ENCODE results near the gene WAPL.

The WAPL gene

DNA sequence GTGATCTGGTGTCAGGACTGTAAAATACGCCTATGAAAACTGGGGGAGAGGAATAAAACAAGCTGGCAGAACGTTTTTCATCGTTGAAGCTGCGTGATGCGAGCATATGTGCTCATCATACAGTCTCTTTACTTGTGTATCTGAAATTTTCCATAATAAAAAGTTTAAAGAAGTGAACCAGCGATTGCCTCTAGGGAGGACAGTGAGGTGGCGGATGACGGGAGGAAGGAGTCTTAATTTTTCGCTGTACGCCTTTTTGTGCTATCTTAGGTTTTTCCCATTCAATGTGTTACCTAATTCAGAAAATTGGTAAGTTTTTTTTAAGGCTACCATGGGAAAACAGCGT lies 891 bp upstream of the WAPL start:
- DNase-seq (ENCODE audit: low spot score), result no peak

DNA sequence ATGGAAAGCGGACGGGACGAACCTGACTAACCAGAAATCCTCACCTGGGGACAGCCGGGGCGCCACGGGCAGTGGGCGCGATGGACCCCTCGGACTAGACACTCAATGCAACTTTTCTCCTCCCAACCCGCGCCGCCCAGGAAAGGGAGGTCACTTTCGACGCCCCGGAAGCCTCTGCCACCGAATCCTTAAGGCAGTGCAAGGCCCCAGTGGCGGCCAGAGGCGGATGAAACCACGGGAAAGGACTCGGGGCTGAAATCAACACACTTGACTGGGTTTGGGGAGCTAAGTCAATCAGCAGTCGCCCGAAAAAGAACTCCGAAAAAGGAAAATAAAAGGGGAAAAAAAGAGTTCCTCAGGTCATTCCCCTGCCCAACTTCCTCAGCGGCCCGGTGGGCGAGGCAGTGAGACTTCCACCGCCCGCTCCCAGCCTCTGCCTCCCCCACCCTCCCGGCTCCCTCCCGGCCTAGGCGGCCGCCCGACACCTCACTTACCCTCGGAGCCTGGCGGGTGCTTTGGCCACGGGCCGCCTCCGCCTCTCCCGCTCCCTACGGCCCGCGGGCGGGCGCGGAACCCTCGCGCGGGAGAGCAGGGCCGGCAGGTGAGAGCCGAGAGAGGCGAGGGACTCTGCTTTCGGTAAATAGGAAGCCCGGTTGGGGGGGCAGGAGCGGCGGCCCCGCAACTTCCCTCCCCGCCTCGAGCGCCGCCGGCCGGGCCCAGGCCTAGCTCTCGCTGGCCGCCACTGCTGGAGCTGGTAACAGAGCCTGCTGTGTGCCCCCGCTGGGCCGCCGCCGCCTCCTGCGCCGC lies 518 bp downstream of the WAPL start:
- peak; percentile 69 for DNase-seq (ENCODE audit: low spot score)

DNA sequence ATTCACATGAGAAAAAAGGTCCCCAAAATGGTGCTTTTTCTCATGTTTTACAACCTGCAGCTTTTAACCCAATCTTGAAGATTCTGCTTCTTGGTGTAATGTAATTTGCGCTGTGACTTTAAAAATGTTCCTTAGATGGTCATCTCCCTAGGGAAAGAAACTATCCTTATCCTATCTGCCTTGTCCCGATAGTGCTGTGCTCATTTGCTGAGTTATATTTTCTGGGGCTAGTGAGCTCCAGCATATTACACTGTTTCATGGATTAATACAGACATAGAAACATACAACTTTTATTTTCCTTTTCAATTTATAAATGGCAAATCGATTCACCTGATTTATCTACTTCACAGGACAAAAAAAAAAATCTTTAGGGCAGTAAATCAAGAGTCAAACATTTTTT lies 2.8 kb downstream of the WAPL start:
- DNase-seq (ENCODE audit: low spot score), result no peak

DNA sequence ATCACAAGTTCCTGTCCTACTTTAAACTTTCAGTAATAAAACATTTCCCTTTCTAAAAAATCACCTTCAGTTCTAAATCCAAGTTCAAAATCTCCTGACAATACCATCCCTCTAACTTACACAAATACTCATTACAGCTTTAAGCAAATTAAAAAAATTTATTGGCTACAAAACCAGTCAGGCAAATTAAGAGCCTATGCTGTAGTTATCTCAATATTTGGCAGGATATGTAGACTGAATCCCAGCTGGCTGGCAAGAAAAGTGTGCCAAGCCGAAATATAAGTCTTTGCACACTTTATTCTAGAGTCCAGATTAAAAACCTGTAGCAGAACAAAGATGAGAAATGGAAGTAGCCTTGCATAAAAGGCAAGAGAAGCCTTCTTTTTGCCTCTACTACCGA lies 9.5 kb downstream of the WAPL start:
- DNase-seq (ENCODE audit: low spot score), result no peak

DNA sequence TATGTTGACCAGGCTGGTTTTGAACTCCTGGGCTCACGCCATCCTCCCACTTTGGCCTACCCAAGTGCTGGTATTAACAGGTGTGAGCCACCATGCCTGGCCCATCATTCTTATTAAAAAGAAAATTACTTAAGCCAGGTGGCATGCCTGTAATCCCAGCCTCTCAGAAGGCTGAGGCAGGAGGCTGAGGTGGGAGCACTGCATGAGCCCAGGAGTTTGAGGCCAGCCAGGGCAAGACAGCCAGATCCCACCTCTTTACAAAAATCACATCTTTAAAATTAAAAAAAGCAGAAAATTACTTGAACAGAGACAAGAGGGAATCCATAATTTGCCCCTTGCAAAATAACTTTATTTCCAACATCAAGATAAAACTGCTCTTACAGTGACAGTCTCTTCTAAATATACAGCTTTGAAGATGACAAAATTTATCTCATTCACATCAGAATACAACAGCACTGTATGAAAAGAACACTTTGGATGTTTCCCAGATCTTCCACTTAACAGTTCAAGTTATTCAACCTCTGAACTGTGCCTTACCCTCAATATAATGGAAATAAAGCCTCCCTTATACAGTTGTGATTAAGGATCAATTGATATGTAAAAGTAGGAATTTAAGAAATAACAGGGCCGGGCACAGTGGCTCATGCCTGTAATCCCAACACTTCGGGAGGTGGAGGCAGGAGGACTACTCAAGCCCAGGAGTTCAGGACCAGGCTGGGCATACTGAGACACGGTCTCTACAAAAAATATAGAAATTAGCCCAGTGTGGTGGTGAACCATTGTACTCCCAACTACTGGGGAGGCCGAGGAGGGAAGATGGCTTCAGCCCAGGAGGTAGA lies 10.3 kb downstream of the WAPL start:
- no peak for DNase-seq (ENCODE audit: low spot score)

DNA sequence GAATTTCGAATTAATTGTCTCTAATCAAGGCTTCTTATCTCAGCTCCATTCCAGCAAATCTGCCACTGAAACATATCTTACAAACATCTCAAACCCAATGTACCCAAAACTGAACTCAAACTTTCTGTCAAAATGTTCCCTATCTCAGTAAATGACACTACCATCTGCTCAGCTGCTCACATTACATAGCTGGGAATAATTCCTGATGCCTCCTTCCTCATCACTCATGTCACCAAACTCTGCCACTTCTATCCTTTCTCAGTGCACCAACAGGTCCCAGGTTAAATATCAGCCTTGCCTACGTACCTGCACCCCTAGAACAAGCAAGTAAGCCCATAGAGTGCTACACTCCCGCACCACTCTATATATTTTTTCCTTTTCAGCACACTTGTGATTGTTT lies 12.4 kb downstream of the WAPL start:
- no peak for DNase-seq (ENCODE audit: low spot score)

DNA sequence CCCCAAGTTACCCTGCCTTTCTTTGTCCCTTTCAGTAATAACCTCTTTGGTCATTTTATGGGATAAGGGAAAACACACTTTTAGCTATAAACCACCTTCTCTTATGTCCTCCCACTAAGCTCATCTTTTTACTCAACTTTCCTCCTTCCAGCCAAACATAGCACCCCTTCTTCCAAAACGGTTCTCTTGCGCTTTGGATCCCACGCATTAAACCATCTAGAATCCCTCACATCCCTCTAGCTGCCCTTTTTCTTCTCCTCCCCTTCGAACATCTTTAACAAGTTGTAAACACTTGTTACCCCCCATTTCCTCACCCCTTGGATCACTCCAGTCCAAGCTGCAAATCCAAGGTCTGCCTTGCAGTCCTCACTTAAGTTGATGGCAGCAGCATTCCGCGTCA lies 13.4 kb downstream of the WAPL start:
- no peak for DNase-seq (ENCODE audit: low spot score)

DNA sequence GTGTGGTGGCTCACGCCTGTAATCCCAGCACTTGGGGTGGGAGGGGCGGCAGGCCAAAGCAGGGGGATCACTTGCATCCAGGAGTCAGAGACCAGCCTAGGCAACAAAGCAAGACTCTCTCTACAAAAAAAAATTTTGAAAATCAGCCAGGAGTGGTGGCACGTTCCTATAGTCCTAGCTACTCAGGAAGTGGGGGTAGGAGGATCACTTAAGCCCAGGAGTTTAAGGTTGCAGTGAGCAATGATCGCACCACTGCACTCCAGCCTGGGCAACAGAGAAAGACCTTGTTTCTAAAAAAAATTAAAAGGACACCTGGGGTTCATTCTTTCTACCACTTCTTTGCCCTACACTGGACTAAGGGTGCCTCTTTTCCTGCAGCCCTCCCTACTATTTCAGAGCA lies 15.1 kb downstream of the WAPL start:
- peak; percentile 49 for DNase-seq (ENCODE audit: low spot score)

DNA sequence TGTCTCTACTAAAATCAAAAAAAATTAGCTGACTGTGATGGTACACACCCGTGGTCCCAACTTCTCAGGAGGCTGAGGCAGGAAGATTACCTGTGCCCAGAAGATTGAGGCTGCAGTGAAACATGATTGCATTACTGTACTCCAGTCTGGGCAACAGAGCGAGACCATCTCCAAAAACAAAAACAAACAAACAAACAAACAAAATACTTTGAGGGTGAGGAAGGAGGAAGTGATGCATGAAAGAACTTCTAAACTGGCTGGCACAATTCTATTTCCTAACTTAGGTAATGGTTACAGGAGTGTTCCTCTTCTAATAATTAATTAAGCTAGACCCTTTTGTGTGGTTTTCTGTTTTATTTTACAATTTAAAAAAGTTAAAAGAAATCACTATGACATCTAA lies 15.5 kb downstream of the WAPL start:
- no peak for DNase-seq (ENCODE audit: low spot score)

DNA sequence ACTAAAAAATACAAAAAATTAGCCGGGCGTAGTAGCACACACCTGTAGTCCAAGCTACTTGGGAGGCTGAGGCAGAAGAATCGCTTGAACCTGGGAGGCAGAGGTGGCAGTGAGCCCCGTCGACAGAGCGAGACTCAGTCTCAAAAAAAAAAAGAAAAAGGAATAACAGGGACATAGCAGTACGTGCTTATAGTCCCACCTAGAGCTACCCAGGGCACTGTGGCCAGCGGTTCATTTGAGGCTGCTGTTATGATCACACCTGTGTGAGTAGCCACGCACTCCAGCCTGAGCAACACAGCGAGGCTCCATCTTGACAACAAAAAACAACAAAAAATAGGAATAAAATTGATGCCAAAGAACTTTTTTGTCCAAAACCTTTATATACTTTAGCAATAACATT lies 17.1 kb downstream of the WAPL start:
- DNase-seq (ENCODE audit: low spot score), result no peak

DNA sequence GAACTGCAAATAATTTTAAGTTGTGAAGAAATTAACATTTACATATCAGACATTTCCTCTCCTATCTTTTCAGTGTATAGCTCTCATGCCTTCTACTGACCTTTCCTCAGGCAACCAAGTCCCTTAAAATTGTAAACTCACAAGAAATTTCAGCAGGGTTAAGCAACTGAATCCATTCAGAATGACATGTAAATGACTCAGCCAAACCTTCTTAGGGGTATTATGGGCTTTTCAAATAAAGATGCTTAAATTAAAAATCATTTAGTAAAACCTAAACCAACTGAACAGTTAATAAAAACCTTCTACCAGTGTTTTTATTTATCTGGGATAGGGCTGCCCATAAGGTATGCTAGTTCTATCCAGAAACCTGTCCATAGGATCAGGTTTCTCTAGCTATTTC lies 20.7 kb downstream of the WAPL start:
- no peak for DNase-seq (ENCODE audit: low spot score)

DNA sequence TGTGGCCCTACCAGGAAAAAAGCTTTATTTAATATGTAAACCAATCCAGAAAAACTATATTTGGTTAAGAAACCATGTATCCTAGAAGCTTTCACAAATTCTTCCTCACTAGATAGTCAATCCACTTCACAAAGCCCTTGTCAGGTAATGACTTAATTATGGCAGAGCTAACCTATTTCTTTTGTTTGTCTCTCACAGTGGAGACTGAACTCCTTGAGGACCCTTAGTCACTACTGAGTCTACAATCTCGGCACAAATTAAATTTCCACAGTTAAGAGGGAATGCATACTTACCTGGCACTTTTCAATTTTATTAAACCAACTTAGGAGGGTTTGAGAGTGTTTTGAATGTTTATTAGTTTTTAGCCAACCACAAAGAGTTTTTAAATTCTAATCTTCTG lies 23.0 kb downstream of the WAPL start:
- DNase-seq (ENCODE audit: low spot score), result no peak

DNA sequence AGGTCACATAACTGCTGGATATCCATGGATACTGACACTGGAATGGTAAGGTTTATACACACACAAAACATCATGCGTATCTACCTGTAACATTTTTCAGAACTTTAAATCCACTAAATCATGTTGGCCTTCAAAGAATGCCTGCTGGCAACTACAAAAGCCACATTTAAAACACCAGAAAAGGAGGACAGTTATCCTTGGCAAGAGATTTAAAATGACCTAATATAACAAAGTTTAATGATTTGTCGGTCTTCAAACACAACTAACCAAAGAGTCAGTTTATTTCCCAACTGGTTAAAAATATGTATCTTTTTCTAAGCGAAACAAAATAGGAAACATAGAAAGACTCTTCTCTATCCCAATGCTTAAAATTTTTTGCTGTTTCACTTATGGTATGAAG lies 24.0 kb downstream of the WAPL start:
- DNase-seq (ENCODE audit: low spot score), result peak; percentile 25

DNA sequence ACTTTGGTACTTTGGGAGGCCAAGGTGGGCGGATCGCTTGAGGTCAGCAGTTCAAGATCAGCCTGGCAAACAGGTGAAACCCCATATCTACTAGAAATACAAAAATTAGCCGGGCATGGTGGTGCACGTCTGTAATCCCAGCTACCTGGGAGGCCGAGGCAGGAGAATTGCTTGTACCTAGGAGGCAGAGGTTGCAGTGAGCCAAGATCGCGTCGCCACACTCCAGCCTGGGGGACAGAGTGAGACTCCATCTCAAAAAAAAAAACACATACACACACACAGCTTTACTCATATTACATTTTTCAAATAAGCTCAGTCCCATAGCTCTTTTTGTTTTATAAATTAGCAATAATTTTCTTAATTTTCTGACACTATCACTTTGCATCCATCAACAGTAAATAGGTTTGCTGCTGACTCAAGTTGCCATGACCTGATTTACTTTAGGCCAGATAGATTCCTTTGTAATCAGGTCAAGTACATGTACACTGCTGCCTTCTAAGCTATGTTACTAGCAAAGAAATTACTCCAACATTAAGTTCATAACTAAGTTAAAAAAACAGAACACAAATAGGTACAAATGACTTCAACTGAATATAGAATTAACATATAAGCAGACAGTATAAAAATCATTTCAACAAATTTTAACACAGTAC lies 31.5 kb downstream of the WAPL start:
- DNase-seq (ENCODE audit: low spot score), result no peak

DNA sequence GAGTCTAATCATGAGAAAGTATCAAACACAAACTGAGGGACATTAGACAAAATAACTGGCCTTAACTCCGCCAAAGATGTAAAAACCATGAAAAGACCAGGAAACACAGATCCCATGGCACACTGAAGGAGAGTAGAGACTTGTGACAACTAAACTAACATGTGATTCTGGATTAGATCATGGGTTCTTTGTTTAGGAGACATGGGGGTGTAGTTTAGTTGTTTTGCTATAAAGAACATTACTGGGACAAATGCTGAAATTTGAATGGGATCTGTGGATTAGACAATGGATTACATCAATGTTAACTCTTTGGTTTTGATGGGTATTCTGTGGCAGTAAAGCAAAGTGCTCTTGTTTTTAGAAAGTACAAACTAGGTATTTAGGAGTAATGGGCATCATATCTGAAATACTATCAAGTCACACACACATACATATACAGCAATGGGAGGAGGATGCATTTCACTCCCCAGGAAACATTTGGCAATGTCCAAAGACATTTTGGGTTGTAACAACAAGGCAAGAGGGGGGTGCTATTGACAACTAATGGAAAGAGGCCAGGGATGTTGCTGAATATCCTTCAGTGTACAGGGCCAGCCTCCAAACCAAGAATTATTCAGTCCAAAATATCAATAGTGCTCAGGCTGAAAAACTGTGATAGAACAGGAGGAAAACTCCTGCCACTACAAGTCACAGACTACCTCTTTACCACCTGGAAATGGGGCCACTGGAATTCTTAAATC lies 32.4 kb downstream of the WAPL start:
- no peak for DNase-seq (ENCODE audit: low spot score)

DNA sequence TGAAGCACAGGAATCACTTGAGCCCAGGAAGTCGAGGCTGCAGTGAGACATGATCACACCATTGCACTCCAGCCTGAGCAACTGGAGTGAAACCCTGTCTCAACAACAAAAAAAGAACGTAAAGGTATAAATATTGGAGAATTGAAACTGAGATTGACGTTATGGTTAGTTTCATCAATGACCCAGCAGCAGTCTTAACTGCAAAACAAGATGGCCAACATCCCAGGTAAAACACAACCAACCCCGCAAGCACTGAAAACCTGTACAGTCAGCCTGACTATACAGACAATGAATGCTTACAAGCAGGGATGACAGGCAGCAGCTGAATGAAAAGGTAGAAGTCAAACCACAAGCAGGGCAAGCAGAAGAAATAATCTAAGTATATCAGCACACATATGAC lies 34.7 kb downstream of the WAPL start:
- no peak for DNase-seq (ENCODE audit: low spot score)

DNA sequence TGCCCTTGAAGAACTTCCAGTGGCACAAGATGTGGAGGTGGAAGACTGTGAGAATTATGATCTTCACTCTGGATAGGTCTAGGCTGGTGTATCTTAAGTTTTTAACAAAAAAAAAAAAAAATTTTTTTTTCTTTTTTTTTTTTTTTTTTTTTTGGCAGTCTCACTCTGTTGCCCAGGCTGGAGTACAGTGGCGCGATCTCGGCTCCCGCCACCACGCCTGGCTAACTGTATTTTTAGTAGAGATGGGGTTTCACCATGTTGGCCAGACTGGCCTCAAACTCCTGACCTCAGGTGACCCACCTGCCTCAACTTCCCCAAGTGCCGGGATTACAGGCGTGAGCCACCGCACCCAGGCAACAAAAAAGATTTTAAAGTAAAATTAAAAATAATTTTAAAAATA lies 37.9 kb downstream of the WAPL start:
- no peak for DNase-seq (ENCODE audit: low spot score)

DNA sequence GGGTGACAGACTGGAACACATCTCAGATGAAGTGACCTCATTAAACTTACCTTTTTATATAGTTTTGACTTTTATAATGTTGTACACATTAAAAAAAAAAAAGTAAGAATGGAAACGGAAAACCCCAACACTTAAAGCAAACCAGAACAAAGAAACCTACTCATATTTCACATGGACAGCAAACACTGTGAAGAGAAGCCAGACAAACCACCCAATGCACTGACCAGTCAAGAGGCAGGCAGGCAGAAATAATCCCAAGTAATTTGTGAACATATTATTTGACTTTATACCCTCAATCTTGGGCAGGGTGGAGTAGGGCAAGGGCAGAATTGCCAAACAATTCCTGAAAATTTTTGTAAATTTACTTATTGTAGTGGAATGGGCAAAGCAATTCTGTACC lies 39.8 kb downstream of the WAPL start:
- no peak for DNase-seq (ENCODE audit: low spot score)

DNA sequence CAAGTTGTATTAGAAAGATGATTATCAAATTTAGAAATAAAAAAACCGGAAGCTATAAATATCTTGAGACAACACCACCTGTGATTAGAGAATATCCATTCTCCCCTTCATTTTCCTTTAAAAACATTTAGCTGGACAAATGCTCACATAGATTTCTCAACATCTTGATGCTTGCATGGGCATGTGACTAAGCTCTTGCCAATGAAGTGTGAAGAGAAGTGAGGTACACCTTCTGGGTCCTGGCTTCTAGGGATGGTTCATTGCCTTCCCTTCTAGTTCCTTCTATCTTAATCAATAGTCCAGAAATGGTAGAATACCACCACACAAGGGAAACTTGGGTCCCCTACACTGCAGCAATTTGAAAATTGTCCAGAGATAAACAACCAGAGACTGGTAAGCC lies 41.0 kb downstream of the WAPL start:
- DNase-seq (ENCODE audit: low spot score), result peak; percentile 69

DNA sequence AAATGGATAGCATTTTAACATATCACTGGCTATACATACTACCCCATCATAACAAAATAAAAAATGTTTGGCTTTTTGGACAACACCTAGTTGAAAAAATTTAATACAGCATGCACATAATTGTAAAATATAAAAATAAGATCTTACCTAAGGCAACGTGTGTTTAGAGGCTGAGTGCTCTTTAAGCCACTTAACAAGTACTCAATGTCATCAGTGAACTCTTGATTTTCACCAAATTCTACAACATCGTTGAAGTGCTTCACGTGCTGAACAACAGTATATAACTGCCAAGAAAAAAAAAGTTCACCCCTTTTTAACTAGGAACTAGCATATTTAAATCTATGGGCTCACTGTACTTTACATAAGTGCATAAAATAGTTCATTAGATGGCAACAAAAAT lies 49.5 kb downstream of the WAPL start:
- DNase-seq (ENCODE audit: low spot score), result no peak

DNA sequence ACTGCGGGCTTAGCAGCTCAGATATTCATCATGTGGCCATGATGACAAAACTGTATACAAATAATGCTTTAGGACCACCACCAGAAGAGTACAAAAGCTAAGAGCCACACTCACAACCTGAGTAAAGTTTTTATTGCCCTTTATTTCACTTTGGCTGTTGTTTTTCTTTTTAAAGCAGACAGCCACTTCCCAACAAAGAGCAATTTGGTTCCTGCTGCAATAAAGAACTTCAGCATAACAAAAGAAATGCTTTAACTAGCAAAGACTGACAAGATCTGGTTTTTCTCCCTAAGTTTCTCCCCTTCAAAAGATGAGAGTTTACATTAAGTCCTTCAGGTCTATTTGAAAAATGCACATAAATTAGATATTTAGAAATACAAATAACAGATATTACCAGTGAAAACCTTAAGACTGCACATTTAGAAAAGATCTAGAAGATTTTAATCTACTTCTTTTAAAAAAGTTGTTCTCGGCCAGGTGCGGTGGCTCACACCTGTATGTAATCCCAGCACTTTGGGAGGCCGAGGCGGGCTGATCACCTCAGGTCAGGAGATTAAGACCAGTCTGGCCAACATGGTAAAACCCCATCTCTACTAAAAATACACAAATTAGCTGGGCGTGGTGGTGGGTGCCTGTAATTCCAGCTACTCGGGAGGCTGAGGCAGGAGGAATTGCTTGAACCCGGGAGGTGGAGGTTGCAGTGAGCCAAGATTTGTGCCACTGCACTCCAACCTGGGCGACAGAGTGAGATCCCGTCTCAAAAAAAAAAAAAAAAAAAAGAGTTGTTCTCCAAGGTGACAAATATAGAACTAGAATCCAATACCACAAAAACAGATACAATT lies 59.4 kb downstream of the WAPL start:
- no peak for DNase-seq (ENCODE audit: low spot score)

DNA sequence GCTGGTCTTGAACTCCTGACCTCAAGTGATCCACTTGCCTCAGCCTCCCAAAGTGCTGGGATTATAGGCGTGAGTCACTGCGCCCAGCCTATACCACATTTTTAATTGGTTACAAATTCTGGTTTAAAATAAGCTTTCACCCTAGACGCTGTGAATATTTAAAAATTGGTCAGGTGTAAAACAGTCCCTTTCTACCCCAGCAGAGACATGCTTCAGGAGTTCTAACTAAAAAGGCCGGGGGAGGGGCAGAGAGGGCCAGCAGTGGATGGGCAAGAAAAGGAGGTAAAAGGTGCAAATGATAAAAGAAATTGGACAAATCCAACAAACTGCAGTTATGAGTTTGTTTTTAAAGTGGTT lies 70.0 kb downstream of the WAPL start:
- DNase-seq (ENCODE audit: low spot score), result peak; percentile 94
